Caco-2 (cell line): Measurements from ENCODE around the gene AKR1B1. TPM values are rescaled to one million over a fixed set of nuclear protein-coding genes. Genes with fewer than 3 reads are reported as not detected.

Source experiments
- BruUV-seq: library from RNA; stranded (reverse); fragments of 400-500 nt; replicated peaks from 2 replicates; lab custom pipeline; 2021; lab: Mats Ljungman, UMichigan
- CTCF ChIA-PET: fragments of 300-600 bp; sonication (Branson Sonifier 250); formaldehyde crosslinking; loops from one replicate; lab custom pipeline; 2022; ENCODE audit warnings: antibody characterized with exemption; lab: Charles Lee
- POLR2A ChIA-PET: fragments of 300-600 bp; sonication (Branson Sonifier 250); formaldehyde crosslinking; loops from one replicate; lab custom pipeline; 2022; ENCODE audit warnings: antibody characterized with exemption; lab: Charles Lee
- DNase-seq, 2 experiments: peaks; one replicate each; pipeline versions ENCODE4 v3.0.0 to v3.0.0-alpha.2; 2020 to 2022
- H3K27me3 ChIP-seq: replicated peaks from 2 replicates; pipeline ENCODE4 v1.6.0; 2011; ENCODE audit warnings: low read length; ENCODE audit not compliant: control insufficient read depth, insufficient read depth
- H3K36me3 ChIP-seq: 2 replicates; pipeline ENCODE4 v1.5.1; 2011; ENCODE audit warnings: low read length; ENCODE audit not compliant: control insufficient read depth, insufficient read depth
- H3K4me1 ChIP-seq: fragments of 250-450 bp; sonication (Bioruptor Pico); 2 replicates; pipeline ENCODE4 v1.5.1; 2020; ENCODE audit warnings: mild to moderate bottlenecking
- H3K4me3 ChIP-seq: 2 replicates; pipeline ENCODE4 v1.5.1; 2011; ENCODE audit warnings: low read depth, mild to moderate bottlenecking, control low read depth, low read length
- H3K9me3 ChIP-seq: fragments of 250-450 bp; sonication (Bioruptor Pico); 2 replicates; pipeline ENCODE4 v1.5.1; 2020; ENCODE audit warnings: mild to moderate bottlenecking, moderate library complexity
- H3K27ac Mint-ChIP-seq: one replicate; pipeline ENCODE4 v1.8.0; 2022; ENCODE audit warnings: mixed read lengths; ENCODE audit not compliant: unreplicated experiment
- H3K27me3 Mint-ChIP-seq: one replicate; pipeline ENCODE4 v1.8.0; 2022; ENCODE audit warnings: mixed read lengths; ENCODE audit not compliant: insufficient read depth, unreplicated experiment
- H3K36me3 Mint-ChIP-seq: one replicate; pipeline ENCODE4 v1.8.0; 2022; ENCODE audit warnings: mild to moderate bottlenecking, mixed read lengths; ENCODE audit not compliant: insufficient read depth, unreplicated experiment
- H3K4me1 Mint-ChIP-seq: one replicate; pipeline ENCODE4 v1.8.0; 2022; ENCODE audit warnings: low read depth, mixed read lengths; ENCODE audit not compliant: unreplicated experiment
- H3K4me3 Mint-ChIP-seq: one replicate; pipeline ENCODE4 v1.8.0; 2022; ENCODE audit warnings: mild to moderate bottlenecking, moderate library complexity, mixed read lengths; ENCODE audit not compliant: unreplicated experiment
- H3K9me3 Mint-ChIP-seq: one replicate; pipeline ENCODE4 v1.8.0; 2022; ENCODE audit warnings: mixed read lengths; ENCODE audit not compliant: unreplicated experiment
- intact Hi-C: fragments of 100-400 bp; cut with micrococcal nuclease; formaldehyde crosslinking; loops from one replicate; pipeline ENCODE4 v1.10.0; 2022; ENCODE audit not compliant: unreplicated experiment
- total RNA-seq: library from RNA; stranded (reverse); gene quantifications from 2 replicates; pipeline ENCODE4 v1.2.3, GENCODE V29; 2022
- TF ChIP-seq, protein P1 (sequence below), 2 experiments: fragments of 200-600 bp in 1 of 2; IDR thresholded peaks; 1 replicate in 1 of 2; 2 replicates in 1 of 2; pipeline versions ENCODE4 v1.5.1 to v1.8.0; 2011 to 2022; ENCODE audit warnings: antibody characterized with exemption in 1 of 2, control low read depth in 1 of 2, inconsistent platforms in 1 of 2, low read depth in 1 of 2, low read length in 1 of 2, mild to moderate bottlenecking in 1 of 2, moderate library complexity in 1 of 2; ENCODE audit not compliant: insufficient read depth in 1 of 2, severe bottlenecking in 1 of 2, unreplicated experiment in 1 of 2

AKR1B1 gene
- total RNA-seq, 1 experiment from 2014 or later = 58.6 TPM

DNA sequence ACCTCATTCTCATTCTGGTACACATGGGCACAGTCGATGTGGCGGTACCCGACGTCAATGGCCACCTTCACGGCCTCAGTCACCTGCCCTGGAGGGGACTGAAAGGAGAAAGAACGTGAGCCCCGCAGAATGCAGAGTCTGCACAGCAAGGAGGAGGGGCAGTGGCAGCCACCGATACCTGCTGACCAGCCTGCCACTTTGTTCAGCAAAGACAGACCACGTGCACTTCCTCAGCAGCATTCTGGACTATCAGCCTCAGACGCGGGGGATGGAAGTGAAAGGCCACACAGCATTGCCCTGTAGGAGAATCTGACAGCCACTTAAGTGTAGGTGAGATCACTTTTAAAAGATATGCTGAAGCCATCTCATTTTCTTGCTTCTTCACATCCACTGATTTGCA, 7.2 kb downstream of the AKR1B1 start:
- no peaks in the 10 kb centered on the region for H3K9me3 Mint-ChIP-seq
- TF ChIP-seq, protein P1, sequence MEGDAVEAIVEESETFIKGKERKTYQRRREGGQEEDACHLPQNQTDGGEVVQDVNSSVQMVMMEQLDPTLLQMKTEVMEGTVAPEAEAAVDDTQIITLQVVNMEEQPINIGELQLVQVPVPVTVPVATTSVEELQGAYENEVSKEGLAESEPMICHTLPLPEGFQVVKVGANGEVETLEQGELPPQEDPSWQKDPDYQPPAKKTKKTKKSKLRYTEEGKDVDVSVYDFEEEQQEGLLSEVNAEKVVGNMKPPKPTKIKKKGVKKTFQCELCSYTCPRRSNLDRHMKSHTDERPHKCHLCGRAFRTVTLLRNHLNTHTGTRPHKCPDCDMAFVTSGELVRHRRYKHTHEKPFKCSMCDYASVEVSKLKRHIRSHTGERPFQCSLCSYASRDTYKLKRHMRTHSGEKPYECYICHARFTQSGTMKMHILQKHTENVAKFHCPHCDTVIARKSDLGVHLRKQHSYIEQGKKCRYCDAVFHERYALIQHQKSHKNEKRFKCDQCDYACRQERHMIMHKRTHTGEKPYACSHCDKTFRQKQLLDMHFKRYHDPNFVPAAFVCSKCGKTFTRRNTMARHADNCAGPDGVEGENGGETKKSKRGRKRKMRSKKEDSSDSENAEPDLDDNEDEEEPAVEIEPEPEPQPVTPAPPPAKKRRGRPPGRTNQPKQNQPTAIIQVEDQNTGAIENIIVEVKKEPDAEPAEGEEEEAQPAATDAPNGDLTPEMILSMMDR (IDR thresholded peaks at IDR 0.05; ENCODE audit: insufficient read depth in 1 of 2, low read depth in 1 of 2, low read length in 1 of 2, severe bottlenecking in 1 of 2, unreplicated experiment in 1 of 2) = no peak
- no peak overlapping the region for H3K27ac Mint-ChIP-seq
- DNase-seq = no peak
- H3K27me3 ChIP-seq = no peaks in the 10 kb centered on the region
- intact Hi-C loops = no loop called here
- CTCF ChIA-PET = no interaction called here
- POLR2A ChIA-PET = no interaction called here
- H3K36me3 ChIP-seq = no peaks in the 10 kb centered on the region
- no peak overlapping the region for H3K4me3 ChIP-seq
- no peaks in the 10 kb centered on the region for H3K27me3 Mint-ChIP-seq
- H3K4me1 Mint-ChIP-seq = no peaks in the 10 kb centered on the region
- no peaks in the 10 kb centered on the region for H3K9me3 ChIP-seq
- BruUV-seq = no TSS peak
- H3K4me3 Mint-ChIP-seq = no peak overlapping the region
- H3K36me3 Mint-ChIP-seq = no peaks in the 10 kb centered on the region
- no peaks in the 10 kb centered on the region for H3K4me1 ChIP-seq

DNA sequence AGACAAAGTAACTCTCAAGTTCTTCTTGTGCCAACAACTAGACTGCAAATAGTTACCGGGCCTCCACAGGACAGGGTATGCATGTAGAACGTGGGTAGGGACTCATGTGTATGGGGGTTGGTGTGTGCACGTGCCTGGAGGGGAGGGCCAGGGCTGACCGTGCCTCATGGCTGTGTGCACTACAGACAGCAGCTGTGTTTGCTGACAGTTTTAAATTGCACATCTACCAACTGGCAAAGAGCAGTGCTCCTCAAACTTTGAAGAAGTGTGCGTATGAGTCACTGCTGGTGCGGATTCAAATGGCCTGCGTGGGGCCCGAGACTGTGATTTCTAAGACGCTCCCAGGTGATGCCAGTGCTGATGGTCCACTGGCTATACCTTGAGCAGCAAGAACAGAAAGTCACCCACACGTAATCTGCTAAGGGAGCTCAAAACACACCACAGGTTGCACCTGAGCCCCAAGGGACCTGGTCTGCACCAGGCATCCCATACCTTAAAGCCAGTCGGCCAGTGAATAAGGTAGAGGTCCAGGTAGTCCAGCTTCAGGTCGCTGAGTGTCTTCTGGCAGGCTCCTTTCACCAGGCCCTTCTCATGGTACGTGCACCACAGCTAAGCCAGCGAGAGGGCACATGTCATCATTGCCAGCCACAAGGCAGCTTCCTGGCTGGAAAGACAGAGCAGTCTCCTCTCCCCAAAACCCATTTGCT, 8.5 kb downstream of the AKR1B1 start:
- ChIA-PET POLR2A (no interaction called here), CTCF (interaction anchor here (1.4 kb wide), 1 partner anchor 18 kb away, joined by 6 read pairs; no protein-coding TSS in a partner anchor)
- no peaks in the 10 kb centered on the region for H3K9me3 Mint-ChIP-seq
- Histone ChIP-seq H3K9me3 (no peaks in the 10 kb centered on the region), H3K4me1 (no peaks in the 10 kb centered on the region), H3K36me3 (no peaks in the 10 kb centered on the region), H3K27me3 (no peaks in the 10 kb centered on the region), H3K4me3 (no peak overlapping the region)
- no peaks in the 10 kb centered on the region for H3K27me3 Mint-ChIP-seq
- H3K36me3 Mint-ChIP-seq = peaks cover 4% of the 10 kb centered on the region
- DNase-seq = no peak
- intact Hi-C loops = no loop called here
- H3K4me3 Mint-ChIP-seq = no peak overlapping the region
- no peaks in the 10 kb centered on the region for H3K4me1 Mint-ChIP-seq
- TF ChIP-seq, protein P1 (IDR thresholded peaks at IDR 0.05; ENCODE audit: insufficient read depth in 1 of 2, low read depth in 1 of 2, low read length in 1 of 2, severe bottlenecking in 1 of 2, unreplicated experiment in 1 of 2) = no peak
- H3K27ac Mint-ChIP-seq = no peak overlapping the region
- no TSS peak for BruUV-seq

DNA sequence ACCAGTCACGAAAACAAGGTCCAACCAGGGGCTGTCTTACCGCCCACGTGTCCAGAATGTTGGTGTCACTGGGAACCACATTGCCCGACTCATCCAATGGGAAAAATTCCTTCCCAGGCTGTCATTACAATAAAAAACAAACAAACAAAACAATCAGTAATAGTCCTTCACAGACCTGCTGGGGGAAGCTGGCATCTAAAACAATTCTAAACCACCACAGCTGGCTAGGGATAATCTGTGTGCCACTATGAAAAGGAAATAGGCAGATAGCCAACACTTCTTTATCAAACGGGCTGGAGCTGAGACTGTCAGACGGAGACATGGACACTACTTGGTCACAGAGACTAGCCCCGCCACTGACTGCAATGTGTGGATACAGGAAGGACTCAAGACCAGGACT, 9.2 kb downstream of the AKR1B1 start:
- H3K4me3 Mint-ChIP-seq = no peak overlapping the region
- no TSS peak for BruUV-seq

More for the DNA sequence above, 9.2 kb downstream of the AKR1B1 start:
- ChIA-PET CTCF (interaction anchor here (1.4 kb wide), 1 partner anchor 17 kb away, joined by 6 read pairs; no protein-coding TSS in a partner anchor), POLR2A (no interaction called here)
- H3K36me3 Mint-ChIP-seq = peaks cover 5% of the 10 kb centered on the region
- no peaks in the 10 kb centered on the region for H3K4me1 Mint-ChIP-seq
- H3K27ac Mint-ChIP-seq = no peak overlapping the region
- Histone ChIP-seq H3K4me3 (no peak overlapping the region), H3K27me3 (no peaks in the 10 kb centered on the region), H3K4me1 (no peaks in the 10 kb centered on the region), H3K36me3 (no peaks in the 10 kb centered on the region), H3K9me3 (no peaks in the 10 kb centered on the region)
- no peaks in the 10 kb centered on the region for H3K9me3 Mint-ChIP-seq
- intact Hi-C loops = no loop called here
- DNase-seq = no peak
- TF ChIP-seq, protein P1 (IDR thresholded peaks at IDR 0.05; ENCODE audit: insufficient read depth in 1 of 2, low read depth in 1 of 2, low read length in 1 of 2, severe bottlenecking in 1 of 2, unreplicated experiment in 1 of 2) = no peak
- H3K27me3 Mint-ChIP-seq = no peaks in the 10 kb centered on the region
